Keratinocyte (primary cell): ENCODE data around the gene BORA.

Experiments used
- CTCF ChIP-seq, 3 experiments: IDR thresholded peaks in 1 of 3; conservative IDR thresholded peaks in 1 of 3; optimal IDR thresholded peaks in 1 of 3; 2 replicates in 2 of 3; 3 replicates in 1 of 3; pipeline versions ENCODE3 to v1.5.1; 2011; ENCODE audit warnings: low read length in 3 of 3, mild to moderate bottlenecking in 3 of 3, moderate library complexity in 2 of 3, control low read depth in 1 of 3, inconsistent platforms in 1 of 3; ENCODE audit not compliant: insufficient read depth in 2 of 3; ENCODE audit errors: extremely low read depth in 1 of 3
- EZH2 ChIP-seq: IDR thresholded peaks from one replicate; pipeline ENCODE4 v1.6.1; 2012; ENCODE audit warnings: inconsistent platforms, mild to moderate bottlenecking, low read length, moderate library complexity

- TF ChIP-seq EZH2, result no peak
- TF ChIP-seq CTCF (optimal IDR thresholded peaks at IDR 0.05 in 1 of 3, IDR thresholded peaks at IDR 0.05 in 1 of 3, conservative IDR thresholded peaks at IDR 0.05 in 1 of 3; ENCODE audit: extremely low read depth in 1 of 3, insufficient read depth in 2 of 3, low read length in 3 of 3), result no peak
Measured at GRCh38 chr13:72689181-72689696, 38.5 kb upstream of the BORA start.
